ENCODE results near the gene APOH.

The APOH gene

GRCh38 chr17:66228887-66229782 lies at the start of gene APOH:
TSS of gene APOH (minus strand) at chr17:66229415. CDS start at chr17:66229379, 36 bp downstream.
- no peaks in the 10 kb centered on the region for H3K9me3 ChIP-seq
- 0 out of 2 replicates have a peak, but pooled peaks cover 3% of the 10 kb centered on the region for H3K27me3 ChIP-seq (ENCODE audit: low read depth)
- in situ Hi-C loops (cut with MboI; ENCODE audit: low sequenced_read_pairs): no loop called here
- no peak within 1 kb of the TSS for H3K4me3 ChIP-seq
- H3K4me1 ChIP-seq: no peaks in the 10 kb centered on the region
- no peak for DNase-seq (ENCODE audit: low spot score in 2 of 2)
- H3K36me3 ChIP-seq (replicated peaks): no peaks in the 10 kb centered on the region

- no peaks in the 10 kb centered on the region for H3K4me1 ChIP-seq
- no peaks in the 10 kb centered on the region for H3K36me3 ChIP-seq (replicated peaks)
- H3K4me3 ChIP-seq: no peak overlapping the region
- in situ Hi-C loops (cut with MboI; ENCODE audit: low sequenced_read_pairs): no loop called here
- no peaks in the 10 kb centered on the region for H3K9me3 ChIP-seq
- no peaks in the 10 kb centered on the region for H3K27me3 ChIP-seq (ENCODE audit: low read depth)
- DNase-seq (ENCODE audit: low spot score in 2 of 2): no peak
These were observed 48.0 kb upstream of the APOH start for GRCh38 chr17:66277191-66277590.

GRCh38 chr17:66276328-66276937 lies 47.2 kb upstream of the APOH start:
- Histone ChIP-seq H3K4me1 (no peaks in the 10 kb centered on the region), H3K4me3 (no peak overlapping the region), H3K27me3 (ENCODE audit: low read depth) (no peaks in the 10 kb centered on the region), H3K36me3 (replicated peaks) (no peaks in the 10 kb centered on the region), H3K9me3 (no peaks in the 10 kb centered on the region)
- in situ Hi-C loops (cut with MboI; ENCODE audit: low sequenced_read_pairs): no loop called here
- DNase-seq (ENCODE audit: low spot score in 2 of 2): no peak

GRCh38 chr17:66275651-66276050 lies 46.4 kb upstream of the APOH start:
- Histone ChIP-seq H3K27me3 (ENCODE audit: low read depth) (no peaks in the 10 kb centered on the region), H3K9me3 (no peaks in the 10 kb centered on the region), H3K4me3 (no peak overlapping the region), H3K4me1 (no peaks in the 10 kb centered on the region), H3K36me3 (replicated peaks) (no peaks in the 10 kb centered on the region)
- in situ Hi-C loops (cut with MboI; ENCODE audit: low sequenced_read_pairs): no loop called here
- DNase-seq (ENCODE audit: low spot score in 2 of 2): no peak

- in situ Hi-C loops (cut with MboI; ENCODE audit: low sequenced_read_pairs): no loop called here
- Histone ChIP-seq H3K4me1 (no peaks in the 10 kb centered on the region), H3K9me3 (no peaks in the 10 kb centered on the region), H3K36me3 (replicated peaks) (no peaks in the 10 kb centered on the region), H3K4me3 (no peak overlapping the region), H3K27me3 (ENCODE audit: low read depth) (no peaks in the 10 kb centered on the region)
- DNase-seq (ENCODE audit: low spot score in 2 of 2): no peak
These were observed 44.3 kb upstream of the APOH start for GRCh38 chr17:66273586-66273848.

- DNase-seq (ENCODE audit: low spot score in 2 of 2): no peak
- no peaks in the 10 kb centered on the region for H3K4me1 ChIP-seq
- H3K4me3 ChIP-seq: no peak overlapping the region
- H3K36me3 ChIP-seq (replicated peaks): no peaks in the 10 kb centered on the region
- no peaks in the 10 kb centered on the region for H3K9me3 ChIP-seq
- in situ Hi-C loops (cut with MboI; ENCODE audit: low sequenced_read_pairs): no loop called here
- H3K27me3 ChIP-seq (ENCODE audit: low read depth): no peaks in the 10 kb centered on the region
These were observed 43.8 kb upstream of the APOH start for GRCh38 chr17:66272811-66273585.

DNA sequence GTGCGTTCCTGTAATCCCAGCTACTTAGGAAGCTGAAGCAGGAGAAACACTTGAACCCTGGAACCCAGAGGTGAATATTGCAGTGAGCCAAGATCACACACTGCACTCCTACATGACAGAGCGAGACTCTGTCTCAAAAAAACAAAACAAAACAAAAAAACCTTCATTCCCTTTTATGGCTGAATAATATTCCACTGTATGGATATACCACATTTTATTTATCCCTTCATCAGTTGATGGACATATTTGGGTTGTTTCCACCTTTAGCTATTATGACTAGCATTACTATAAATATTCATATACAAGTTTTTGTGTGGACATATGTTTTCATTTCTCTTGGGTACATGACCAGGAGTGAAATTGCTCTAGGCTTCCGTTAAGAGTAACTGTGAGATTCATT lies 42.3 kb upstream of the APOH start:
- in situ Hi-C loops (cut with MboI; ENCODE audit: low sequenced_read_pairs): no loop called here
- no peak overlapping the region for H3K4me3 ChIP-seq
- no peaks in the 10 kb centered on the region for H3K27me3 ChIP-seq (ENCODE audit: low read depth)
- no peak for DNase-seq (ENCODE audit: low spot score in 2 of 2)
- no peaks in the 10 kb centered on the region for H3K36me3 ChIP-seq (replicated peaks)
- no peaks in the 10 kb centered on the region for H3K9me3 ChIP-seq
- no peaks in the 10 kb centered on the region for H3K4me1 ChIP-seq

DNA sequence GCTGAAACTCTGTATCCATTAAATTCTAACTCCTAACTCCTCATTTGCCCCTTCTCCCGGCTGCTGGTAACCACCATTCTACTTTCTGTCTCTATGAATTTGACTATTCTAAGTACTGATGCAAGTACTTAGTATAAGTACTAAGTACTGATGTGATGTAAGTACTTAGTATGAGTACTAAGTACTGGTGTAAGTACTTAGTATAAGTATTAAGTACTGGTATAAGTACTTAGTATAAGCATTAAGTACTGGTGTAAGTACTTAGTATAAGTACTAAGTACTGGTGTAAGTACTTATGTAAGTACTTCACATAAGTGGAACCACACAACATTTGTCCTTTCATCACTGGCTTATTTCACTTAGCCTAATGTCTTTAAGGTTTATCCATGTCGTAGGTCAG lies 40.9 kb upstream of the APOH start:
- Histone ChIP-seq H3K36me3 (replicated peaks) (no peaks in the 10 kb centered on the region), H3K4me1 (no peaks in the 10 kb centered on the region), H3K4me3 (no peak overlapping the region), H3K9me3 (no peaks in the 10 kb centered on the region), H3K27me3 (ENCODE audit: low read depth) (no peaks in the 10 kb centered on the region)
- in situ Hi-C loops (cut with MboI; ENCODE audit: low sequenced_read_pairs): no loop called here
- no peak for DNase-seq (ENCODE audit: low spot score in 2 of 2)

- in situ Hi-C loops (cut with MboI; ENCODE audit: low sequenced_read_pairs): no loop called here
- H3K27me3 ChIP-seq (ENCODE audit: low read depth): no peaks in the 10 kb centered on the region
- DNase-seq (ENCODE audit: low spot score in 2 of 2): no peak
- no peaks in the 10 kb centered on the region for H3K36me3 ChIP-seq (replicated peaks)
- H3K4me3 ChIP-seq: no peak overlapping the region
- H3K4me1 ChIP-seq: no peaks in the 10 kb centered on the region
- H3K9me3 ChIP-seq: no peaks in the 10 kb centered on the region
These were observed 39.2 kb upstream of the APOH start for GRCh38 chr17:66268247-66268927.

GRCh38 chr17:66264696-66265095 lies 35.5 kb upstream of the APOH start:
- no peak for DNase-seq (ENCODE audit: low spot score in 2 of 2)
- H3K9me3 ChIP-seq: no peaks in the 10 kb centered on the region
- no peaks in the 10 kb centered on the region for H3K4me1 ChIP-seq
- no peak overlapping the region for H3K4me3 ChIP-seq
- H3K27me3 ChIP-seq (ENCODE audit: low read depth): no peaks in the 10 kb centered on the region
- H3K36me3 ChIP-seq (replicated peaks): no peaks in the 10 kb centered on the region
- in situ Hi-C loops (cut with MboI; ENCODE audit: low sequenced_read_pairs): no loop called here

- no peaks in the 10 kb centered on the region for H3K9me3 ChIP-seq
- in situ Hi-C loops (cut with MboI; ENCODE audit: low sequenced_read_pairs): no loop called here
- no peaks in the 10 kb centered on the region for H3K27me3 ChIP-seq (ENCODE audit: low read depth)
- H3K36me3 ChIP-seq (replicated peaks): no peaks in the 10 kb centered on the region
- DNase-seq (ENCODE audit: low spot score in 2 of 2): no peak
- H3K4me1 ChIP-seq: no peaks in the 10 kb centered on the region
- no peak overlapping the region for H3K4me3 ChIP-seq
These were observed 33.6 kb upstream of the APOH start for GRCh38 chr17:66262767-66263166.

- Histone ChIP-seq H3K4me1 (no peaks in the 10 kb centered on the region), H3K4me3 (no peak overlapping the region), H3K27me3 (ENCODE audit: low read depth) (no peaks in the 10 kb centered on the region), H3K9me3 (no peaks in the 10 kb centered on the region), H3K36me3 (replicated peaks) (no peaks in the 10 kb centered on the region)
- DNase-seq (ENCODE audit: low spot score in 2 of 2): no peak
- in situ Hi-C loops (cut with MboI; ENCODE audit: low sequenced_read_pairs): no loop called here
These were observed 31.5 kb upstream of the APOH start for GRCh38 chr17:66260688-66261087.

GRCh38 chr17:66260275-66260674 lies 31.1 kb upstream of the APOH start:
- no peak for DNase-seq (ENCODE audit: low spot score in 2 of 2)
- H3K4me1 ChIP-seq: no peaks in the 10 kb centered on the region
- in situ Hi-C loops (cut with MboI; ENCODE audit: low sequenced_read_pairs): no loop called here
- H3K9me3 ChIP-seq: no peaks in the 10 kb centered on the region
- H3K36me3 ChIP-seq (replicated peaks): no peaks in the 10 kb centered on the region
- H3K4me3 ChIP-seq: no peak overlapping the region
- H3K27me3 ChIP-seq (ENCODE audit: low read depth): no peaks in the 10 kb centered on the region

Data from HAP-1 (cell line).